OCI-LY7 (cell line): Measurements from ENCODE around the gene CMSS1. TPM values are rescaled to one million over a fixed set of nuclear protein-coding genes. Genes with fewer than 3 reads are reported as not detected.

ENCODE experiments used
- BruUV-seq: library from RNA; stranded (reverse); fragments of 400-500 nt; replicated peaks from 2 replicates; lab custom pipeline; 2021; lab: Mats Ljungman, UMichigan
- CTCF ChIA-PET: fragments of 300-600 bp; sonication (Branson Sonifier 250); formaldehyde crosslinking; loops from one replicate; lab custom pipeline; 2022; ENCODE audit warnings: antibody characterized with exemption; ENCODE audit not compliant: unreplicated experiment; lab: Charles Lee
- POLR2A ChIA-PET: fragments of 300-600 bp; sonication (Branson Sonifier 250); formaldehyde crosslinking; loops from one replicate; lab custom pipeline; 2022; ENCODE audit warnings: antibody characterized with exemption; lab: Charles Lee
- DNase-seq: peaks from one replicate; pipeline ENCODE4 v3.0.0-alpha.2; 2015; ENCODE audit warnings: low spot score
- H2AFZ ChIP-seq: fragments of 200-600 bp; sonication (generic), shearing (Covaris generic); 2 replicates; pipeline ENCODE4 v1.6.1; 2014; ENCODE audit warnings: mild to moderate bottlenecking, antibody characterized with exemption, low read length, moderate library complexity
- H3K27ac ChIP-seq: fragments of 200-600 bp; sonication (generic); 2 replicates; pipeline ENCODE4 v1.5.1; 2014; ENCODE audit warnings: mixed run types, low read depth, mild to moderate bottlenecking, moderate library complexity, low read length, inconsistent platforms; ENCODE audit not compliant: poor library complexity, severe bottlenecking
- H3K36me3 ChIP-seq: fragments of 200-600 bp; sonication (generic); 2 replicates; pipeline ENCODE4 v1.6.1; 2014; ENCODE audit warnings: mild to moderate bottlenecking, antibody characterized with exemption, low read length, moderate library complexity, mixed read lengths; ENCODE audit not compliant: insufficient read depth
- H3K4me1 ChIP-seq: fragments of 200-600 bp; sonication (generic); 2 replicates; pipeline ENCODE4 v1.5.1; 2014; ENCODE audit warnings: mild to moderate bottlenecking, low read length; ENCODE audit not compliant: insufficient read depth, poor library complexity, severe bottlenecking
- H3K4me2 ChIP-seq: fragments of 200-600 bp; sonication (generic); 2 replicates; pipeline ENCODE4 v1.6.1; 2014; ENCODE audit warnings: mild to moderate bottlenecking, low read length
- H3K4me3 ChIP-seq: fragments of 200-600 bp; sonication (generic); 2 replicates; pipeline ENCODE4 v1.5.1; 2014; ENCODE audit warnings: mild to moderate bottlenecking, low read depth, low read length; ENCODE audit not compliant: poor library complexity, severe bottlenecking
- H3K79me2 ChIP-seq: fragments of 200-600 bp; sonication (generic); 2 replicates; pipeline ENCODE4 v1.6.1; 2016; ENCODE audit warnings: low read depth, mild to moderate bottlenecking, low read length, moderate library complexity, mixed read lengths; ENCODE audit not compliant: insufficient read depth
- H3K9me2 ChIP-seq: fragments of 200-600 bp; sonication (generic); 2 replicates; pipeline ENCODE4 v1.6.1; 2016; ENCODE audit warnings: mild to moderate bottlenecking, low read length, mixed read lengths; ENCODE audit not compliant: insufficient read depth
- H3K9me3 ChIP-seq: fragments of 200-600 bp; sonication (generic); 2 replicates; pipeline ENCODE4 v1.6.1; 2014; ENCODE audit warnings: mild to moderate bottlenecking, mixed run types, low read length, mixed read lengths
- H4K20me1 ChIP-seq: fragments of 200-600 bp; sonication (generic); 2 replicates; pipeline ENCODE4 v1.6.1; 2014; ENCODE audit warnings: mild to moderate bottlenecking, antibody characterized with exemption, low read length, moderate library complexity, mixed read lengths; ENCODE audit not compliant: insufficient read depth
- CTCF ChIP-seq: fragments of 200-600 bp; sonication (generic); conservative IDR thresholded peaks from 2 replicates; pipeline ENCODE4 v1.5.1; 2014; ENCODE audit warnings: mild to moderate bottlenecking, antibody characterized with exemption, low read length, moderate library complexity, mixed read lengths
- EZH2phosphoT487 ChIP-seq: fragments of 200-600 bp; sonication (generic); IDR thresholded peaks from 2 replicates; pipeline ENCODE4 v1.6.1; 2018; ENCODE audit warnings: low read depth, borderline replicate concordance, mild to moderate bottlenecking, mixed run types, antibody characterized with exemption, low read length, moderate library complexity, mixed read lengths
- intact Hi-C: fragments of 100-400 bp; cut with micrococcal nuclease; formaldehyde crosslinking; loops from one replicate; pipeline ENCODE4 v1.10.0; 2022; ENCODE audit not compliant: unreplicated experiment
- total RNA-seq, 2 experiments: library from RNA; depleted of rRNA in 1 of 2; stranded (reverse); fragments of >200 nt in 1 of 2; shearing (Covaris generic) in 1 of 2; gene quantifications; 2 replicates each; pipeline ENCODE4 v1.2.3, GENCODE V29; 2014 to 2022

The CMSS1 gene
- total RNA-seq, 2 experiments from 2014 or later, result 25.7 to 46.6 TPM

- H3K36me3 ChIP-seq, result no peaks in the 10 kb centered on the region
- H3K79me2 ChIP-seq, result no peaks in the 10 kb centered on the region
- TF ChIP-seq EZH2phosphoT487 (no peak), CTCF (no peak)
- H3K4me3 ChIP-seq, result no peak overlapping the region
- no peaks in the 10 kb centered on the region for H3K9me2 ChIP-seq
- ChIA-PET CTCF (no interaction called here), POLR2A (interaction anchor here (0.5 to 1.1 kb wide), 2 partner anchors 17 to 999 kb away, joined by 3 read pairs; no protein-coding TSS in a partner anchor)
- H3K4me2 ChIP-seq, result no peak overlapping the region
- peaks cover 34% of the 10 kb centered on the region for H4K20me1 ChIP-seq
- no peaks in the 10 kb centered on the region for H3K9me3 ChIP-seq
- peaks cover 20% of the 10 kb centered on the region for H3K4me1 ChIP-seq
- intact Hi-C loops, result no loop called here
- BruUV-seq, result no TSS peak
- no peak overlapping the region for H2AFZ ChIP-seq
- H3K27ac ChIP-seq, result no peak overlapping the region
- DNase-seq, result no peak
Observed at GRCh38 chr3:100042166-100042981, 224.7 kb downstream of the CMSS1 start.

GRCh38 chr3:100043271-100043670 is 225.6 kb downstream of the CMSS1 start:
- Histone ChIP-seq H3K4me2 (no peak overlapping the region), H3K9me3 (no peaks in the 10 kb centered on the region), H2AFZ (no peak overlapping the region), H3K4me1 (peaks cover 26% of the 10 kb centered on the region), H4K20me1 (peaks cover 43% of the 10 kb centered on the region), H3K9me2 (no peaks in the 10 kb centered on the region), H3K79me2 (no peaks in the 10 kb centered on the region), H3K4me3 (no peak overlapping the region), H3K36me3 (no peaks in the 10 kb centered on the region), H3K27ac (no peak overlapping the region)
- BruUV-seq, result no TSS peak
- POLR2A ChIA-PET, result interaction anchor here (0.6 to 1.5 kb wide), 2 partner anchors 14 to 240 kb away, joined by 3 to 4 read pairs; no protein-coding TSS in a partner anchor
- no peak for TF ChIP-seq CTCF
- no peak for TF ChIP-seq EZH2phosphoT487
- CTCF ChIA-PET, result no interaction called here
- intact Hi-C loops, result no loop called here
- no peak for DNase-seq

- Histone ChIP-seq H3K36me3 (no peaks in the 10 kb centered on the region), H3K9me3 (no peaks in the 10 kb centered on the region), H3K4me1 (peaks cover 26% of the 10 kb centered on the region), H4K20me1 (peaks cover 42% of the 10 kb centered on the region), H3K4me2 (peak overlapping the region; percentile 26; the same call in 1 of the 2 replicates), H3K79me2 (no peaks in the 10 kb centered on the region), H3K27ac (no peak overlapping the region), H3K4me3 (no peak overlapping the region), H2AFZ (no peak overlapping the region), H3K9me2 (no peaks in the 10 kb centered on the region)
- ChIA-PET POLR2A (interaction anchor here (0.6 to 1.5 kb wide), 7 partner anchors 11 to 711 kb away, joined by 3 to 4 read pairs (median 4); no protein-coding TSS in a partner anchor), CTCF (no interaction called here)
- no TSS peak for BruUV-seq
- intact Hi-C loops, result no loop called here
- no peak for TF ChIP-seq EZH2phosphoT487
- TF ChIP-seq CTCF, result no peak
- DNase-seq, result peak; percentile 79
Observed at GRCh38 chr3:100044369-100044768, 226.7 kb downstream of the CMSS1 start.
